ENCODE measurements around the gene SBF2.
"Not testable (repeated sequence)": the region's sequence is repeated elsewhere in the genome, so short reads cannot be mapped to it uniquely, and the experiment has no call there.

SBF2 gene

DNA sequence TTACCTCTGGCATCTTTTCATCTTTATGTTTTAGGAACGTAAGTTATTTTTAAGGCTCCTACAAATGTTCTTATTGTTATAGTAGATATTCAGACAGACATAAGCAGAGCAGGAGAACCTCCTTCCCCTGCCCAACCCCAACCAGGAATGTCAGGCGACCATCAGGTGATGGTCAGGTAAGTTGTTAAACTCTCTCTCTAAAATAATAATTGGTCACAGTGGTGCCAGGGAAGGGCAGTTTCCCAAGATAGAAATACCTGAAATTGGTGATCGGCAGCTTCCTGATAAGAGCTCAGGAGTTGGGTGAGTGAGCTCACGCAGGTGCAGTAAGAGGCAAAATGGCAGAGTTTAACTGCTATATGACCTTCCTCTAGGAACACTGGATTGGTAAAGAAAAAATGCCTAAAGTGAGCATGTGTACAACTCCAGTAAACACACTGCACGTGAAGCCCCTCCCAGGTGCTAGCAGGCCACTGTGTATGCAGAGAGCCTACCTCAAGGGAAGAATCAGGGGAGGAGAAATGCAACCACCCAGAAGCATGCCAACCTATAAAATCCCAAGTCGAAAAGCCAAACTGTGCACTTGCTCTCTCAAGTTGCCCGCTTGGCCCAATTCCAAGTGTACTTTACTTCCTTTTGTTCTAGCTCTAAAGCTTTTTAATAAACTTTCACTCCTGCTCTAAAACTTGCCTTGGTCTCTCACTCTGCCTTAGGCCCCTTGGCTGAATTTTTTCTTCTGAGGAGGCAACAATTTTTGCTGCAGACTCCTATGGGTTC is 273.9 kb downstream of the SBF2 start:
- DNase-seq (ENCODE audit: low read depth in 3 of 3) = no peak

GRCh38 chr11:10017911-10018310 is 276.1 kb downstream of the SBF2 start:
- no peak for DNase-seq (ENCODE audit: low read depth in 3 of 3)

DNA sequence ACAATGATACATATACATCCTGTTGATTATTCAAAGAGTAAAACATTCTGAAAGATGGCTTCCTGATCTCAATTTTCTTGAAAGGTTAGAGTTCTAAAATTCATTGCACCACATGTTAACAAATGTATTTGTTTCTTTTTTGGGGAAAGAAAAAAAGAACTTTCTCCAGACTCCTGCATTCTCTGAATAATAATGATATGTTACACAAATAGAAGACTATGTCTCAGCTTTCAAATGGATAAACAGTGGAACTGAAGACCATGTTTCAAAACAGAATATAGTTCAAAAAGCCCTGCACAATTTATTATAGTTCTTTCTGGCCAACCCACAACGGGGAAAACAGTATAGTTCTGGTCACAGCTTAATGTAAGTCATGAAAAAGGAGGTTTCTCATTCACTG is 277.0 kb downstream of the SBF2 start:
- no peak for DNase-seq (ENCODE audit: low read depth in 3 of 3)

GRCh38 chr11:10012068-10012467 is 282.0 kb downstream of the SBF2 start:
- no peak for DNase-seq (ENCODE audit: low read depth in 3 of 3)

GRCh38 chr11:10005955-10006525 is 288.0 kb downstream of the SBF2 start:
- no peak for DNase-seq (ENCODE audit: low read depth in 3 of 3)

- DNase-seq (ENCODE audit: low read depth in 3 of 3) = no peak
These were observed 289.4 kb downstream of the SBF2 start for GRCh38 chr11:10004526-10005113.

GRCh38 chr11:10002221-10002620 is 291.8 kb downstream of the SBF2 start:
- no peak for DNase-seq (ENCODE audit: low read depth in 3 of 3)

- DNase-seq (ENCODE audit: low read depth in 3 of 3) = no peak
These were observed 301.7 kb downstream of the SBF2 start for GRCh38 chr11:9992306-9992705.

DNA sequence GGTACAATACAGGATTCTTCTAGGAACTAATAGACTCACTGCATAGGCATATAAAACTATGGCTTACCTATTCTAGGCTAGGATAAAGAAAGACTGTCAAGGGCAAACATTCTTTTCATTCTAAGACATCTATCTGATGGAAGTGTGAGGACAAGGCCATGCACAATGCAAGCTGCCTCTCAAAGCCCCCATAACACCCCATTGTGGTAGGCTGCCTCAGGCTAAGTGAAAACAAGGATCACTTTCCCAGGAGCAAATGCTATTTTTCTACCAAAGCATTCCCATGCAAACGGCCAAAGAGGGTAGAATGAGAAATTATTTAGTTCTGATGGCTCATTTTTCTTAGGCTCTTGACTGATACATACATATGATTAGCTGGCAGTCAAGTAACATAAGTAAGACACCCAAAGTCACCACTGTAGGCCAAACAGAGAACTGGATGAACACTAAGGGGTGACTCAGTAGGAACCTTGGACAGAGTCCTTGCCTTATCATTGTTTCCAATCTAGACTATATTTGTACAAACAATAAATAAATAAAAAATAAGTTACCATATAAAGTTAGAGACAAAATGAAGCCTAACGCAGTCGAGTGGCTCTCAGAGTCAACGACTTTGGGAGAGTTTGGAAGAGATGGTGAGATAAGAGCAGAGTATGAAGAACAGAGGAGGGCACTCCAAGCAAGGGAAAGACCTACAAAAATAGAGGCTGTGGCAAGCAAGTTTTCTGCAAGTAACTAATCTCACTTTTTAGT is 303.6 kb downstream of the SBF2 start:
- no peak for DNase-seq (ENCODE audit: low read depth in 3 of 3)

GRCh38 chr11:9987303-9987702 is 306.7 kb downstream of the SBF2 start:
- DNase-seq (ENCODE audit: low read depth in 3 of 3) = not testable (repeated sequence)

DNA sequence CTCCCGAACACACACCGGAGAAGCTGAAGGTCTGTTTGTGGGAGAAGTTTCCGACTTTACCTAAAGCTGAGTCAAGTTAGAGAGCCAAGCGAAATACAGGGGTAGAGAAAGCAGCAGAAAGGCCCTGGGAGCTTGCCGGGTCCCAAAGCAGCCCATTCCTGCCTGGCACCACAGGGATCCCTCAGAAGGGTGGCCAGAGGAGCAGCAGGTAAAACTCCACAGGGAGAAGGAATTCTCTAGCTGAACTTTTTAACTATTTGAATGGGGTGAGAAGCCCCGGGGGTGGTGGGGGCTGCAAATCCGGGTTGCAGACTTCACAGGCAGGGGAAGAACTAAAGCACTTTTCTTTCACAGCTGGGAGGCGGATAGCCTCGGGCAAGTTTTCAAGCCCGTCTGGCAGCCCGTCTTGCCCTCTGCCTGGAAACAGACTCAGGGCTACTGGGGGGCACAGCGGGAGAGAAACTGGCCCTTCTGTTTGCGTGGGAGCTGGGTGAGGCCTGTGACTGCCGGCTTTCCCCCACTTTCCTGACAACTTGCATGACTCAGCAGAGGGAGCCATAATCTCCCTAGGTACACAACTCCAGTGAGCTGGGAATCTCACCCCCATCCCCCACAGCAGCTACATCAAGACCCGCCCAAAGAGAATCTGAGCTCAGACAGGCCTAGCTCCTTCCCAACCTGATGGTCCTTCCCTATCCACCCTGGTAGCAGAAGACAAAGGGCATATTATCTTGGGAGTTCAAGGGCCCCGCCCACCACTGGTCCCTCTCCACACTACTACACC is 311.0 kb downstream of the SBF2 start:
- DNase-seq (ENCODE audit: low read depth in 3 of 3) = no peak

GRCh38 chr11:9982127-9982795 is 311.8 kb downstream of the SBF2 start:
- DNase-seq (ENCODE audit: low read depth in 3 of 3) = no peak

DNA sequence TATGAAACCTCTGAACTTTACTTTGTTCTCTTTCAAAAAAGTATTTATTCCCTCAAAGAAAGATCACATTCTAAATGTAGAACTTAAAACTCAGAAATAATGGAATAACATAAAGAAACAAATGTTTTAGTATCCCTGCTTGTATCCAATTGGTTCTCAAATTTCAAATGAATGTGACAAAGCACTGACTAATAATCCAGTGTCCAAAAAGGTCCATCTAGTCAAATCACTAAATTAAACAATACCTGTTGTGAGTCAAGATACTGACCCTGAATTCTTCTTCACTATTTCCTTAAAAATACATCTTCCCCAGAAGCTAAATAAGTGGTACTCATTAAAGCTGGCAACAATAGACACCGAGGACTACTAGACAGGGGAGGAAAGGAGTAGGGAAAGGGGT is 313.1 kb downstream of the SBF2 start:
- DNase-seq (ENCODE audit: low read depth in 3 of 3) = no peak

DNA sequence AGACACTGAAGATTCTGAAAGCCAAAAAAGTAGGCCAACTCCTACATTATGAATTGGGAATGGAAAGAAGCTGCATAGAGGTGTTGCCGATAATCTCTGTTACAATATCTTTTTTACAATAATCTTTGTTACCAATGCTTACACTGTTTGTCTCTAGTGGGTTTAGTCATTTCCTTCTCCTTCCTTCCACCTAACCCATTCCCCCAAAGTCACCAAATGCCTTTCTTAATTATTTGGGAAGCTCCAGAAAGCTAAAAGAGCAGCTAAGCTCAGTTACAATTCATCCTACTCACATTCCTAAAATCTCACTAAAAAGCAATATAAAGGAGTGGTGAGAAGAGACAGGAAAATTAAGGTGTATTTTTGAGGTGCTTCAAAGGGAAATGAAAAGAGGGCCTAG is 316.5 kb downstream of the SBF2 start:
- no peak for DNase-seq (ENCODE audit: low read depth in 3 of 3)

DNA sequence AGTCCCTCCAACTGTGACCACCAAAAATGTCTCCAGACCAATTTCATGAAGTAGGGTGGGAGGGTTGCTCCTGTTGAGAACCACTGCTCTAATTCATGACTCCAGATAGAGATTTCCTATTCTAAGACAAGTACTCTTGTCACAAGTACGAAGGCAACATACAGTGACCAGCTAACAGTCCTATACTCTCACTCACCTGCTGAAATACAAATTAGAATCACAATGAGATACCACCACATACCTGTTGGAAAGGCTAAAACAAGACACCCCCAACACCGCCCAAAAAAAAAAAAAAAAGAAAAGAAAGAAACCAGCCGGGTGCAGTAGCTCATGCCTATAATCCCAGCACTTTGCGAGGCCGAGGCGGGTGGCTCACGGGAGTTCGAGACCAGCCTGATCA is 319.6 kb downstream of the SBF2 start:
- no peak for DNase-seq (ENCODE audit: low read depth in 3 of 3)

DNA sequence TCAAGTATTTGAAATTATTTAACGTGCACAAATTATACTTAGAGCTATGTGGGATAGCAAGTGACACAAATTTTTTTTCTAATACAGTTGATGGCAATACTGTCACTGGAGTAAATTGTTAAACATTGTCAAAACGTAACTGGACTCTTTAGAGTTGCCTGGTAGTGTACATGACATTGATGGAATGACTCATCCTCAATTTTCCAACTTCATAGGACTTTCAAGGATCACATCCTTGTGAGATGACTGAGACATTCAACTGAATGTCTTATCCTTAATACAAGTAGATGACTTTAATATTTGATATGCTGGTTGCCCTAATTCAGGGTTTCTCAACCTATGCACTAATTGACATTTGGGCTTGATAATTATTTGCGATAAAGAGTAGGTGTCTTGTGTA is 320.1 kb downstream of the SBF2 start:
- no peak for DNase-seq (ENCODE audit: low read depth in 3 of 3)

DNA sequence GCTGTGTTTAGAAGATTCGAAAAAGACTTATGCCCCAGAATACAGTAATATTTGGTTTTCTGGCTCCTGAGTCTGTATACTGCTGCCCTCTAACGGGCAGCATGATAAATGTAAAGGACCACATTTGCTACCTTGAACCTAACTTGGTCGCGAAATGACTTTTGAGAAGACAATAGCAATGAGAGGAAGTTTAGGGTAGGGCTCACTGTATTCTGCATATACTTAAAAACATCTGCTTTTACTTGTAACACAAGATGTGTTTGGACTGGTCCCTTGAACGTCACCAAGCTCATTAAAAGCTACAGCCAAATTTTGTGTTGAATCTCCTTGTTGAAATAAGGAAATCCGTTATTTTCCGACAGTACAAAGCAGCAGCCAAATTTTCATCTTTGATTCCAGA is 321.0 kb downstream of the SBF2 start:
- no peak for DNase-seq (ENCODE audit: low read depth in 3 of 3)

GRCh38 chr11:9971894-9972293 is 322.1 kb downstream of the SBF2 start:
- no peak for DNase-seq (ENCODE audit: low read depth in 3 of 3)

GRCh38 chr11:9969068-9969467 is 325.0 kb downstream of the SBF2 start:
- DNase-seq (ENCODE audit: low read depth in 3 of 3) = no peak

GRCh38 chr11:9962722-9963121 is 331.3 kb downstream of the SBF2 start:
- no peak for DNase-seq (ENCODE audit: low read depth in 3 of 3)

GRCh38 chr11:9957072-9957471 is 336.9 kb downstream of the SBF2 start:
- DNase-seq (ENCODE audit: low read depth in 3 of 3) = no peak
